HL-60 (cell line): ENCODE measurements around the gene GP1BB.
A peak's percentile ranks its signal among the peaks of the same experiment; 100 is the strongest.

ENCODE experiments used
- DNase-seq, 2 experiments: peaks; one replicate each; pipeline ENCODE4 v3.0.0-alpha.2; 2010 to 2020; ENCODE audit warnings: low read depth in 1 of 2, low spot score in 1 of 2
- H3K27ac ChIP-seq: fragments of 250-450 bp; sonication (Bioruptor Pico); replicated peaks from 2 replicates; pipeline ENCODE4 v1.5.1; 2020; ENCODE audit warnings: mild to moderate bottlenecking, moderate library complexity
- H3K27me3 ChIP-seq: fragments of 250-450 bp; sonication (Bioruptor Pico); 2 replicates; pipeline ENCODE4 v1.5.1; 2021; ENCODE audit warnings: mild to moderate bottlenecking, moderate library complexity; ENCODE audit not compliant: insufficient read depth, poor library complexity, severe bottlenecking
- H3K4me3 ChIP-seq: replicated peaks from 2 replicates; pipeline ENCODE4 v1.5.1; 2011; ENCODE audit warnings: mild to moderate bottlenecking, control low read depth, low read length; ENCODE audit not compliant: insufficient read depth
- CTCF ChIP-seq: IDR thresholded peaks from one replicate; pipeline ENCODE4 v1.5.1; 2011; ENCODE audit warnings: low read length, control low read depth, inconsistent platforms; ENCODE audit not compliant: insufficient read depth
- GABPA ChIP-seq: IDR thresholded peaks from 2 replicates; pipeline ENCODE4 v1.6.1; 2012; ENCODE audit warnings: low read depth
- POLR2AphosphoS5 ChIP-seq: IDR thresholded peaks from 2 replicates; pipeline ENCODE4 v1.6.1; 2012; ENCODE audit warnings: low read depth
- REST ChIP-seq: IDR thresholded peaks from 2 replicates; pipeline ENCODE4 v1.6.1; 2012; ENCODE audit warnings: low read depth; ENCODE audit not compliant: insufficient replicate concordance
- SPI1 ChIP-seq: IDR thresholded peaks from 2 replicates; pipeline ENCODE4 v1.6.1; 2012; ENCODE audit warnings: low read depth, mild to moderate bottlenecking, borderline replicate concordance

Gene GP1BB

GRCh38 chr22:19755722-19756287 is 32.5 kb downstream of the GP1BB start:
- peaks cover 61% of the 10 kb centered on the region for H3K27me3 ChIP-seq
- DNase-seq: no peak
- no peak for TF ChIP-seq POLR2AphosphoS5
- TF ChIP-seq REST: no peak

GRCh38 chr22:19756288-19757128 is 33.2 kb downstream of the GP1BB start:
- Histone ChIP-seq H3K4me3 (peak overlapping the region; percentile 2; the same call in 1 of the 2 replicates), H3K27me3 (peaks cover 62% of the 10 kb centered on the region), H3K27ac (no peak overlapping the region)
- DNase-seq: peak in 1 of 2 experiments; percentile 49
- TF ChIP-seq POLR2AphosphoS5 (no peak), GABPA (no peak), CTCF (no peak), REST (no peak), SPI1 (peak; percentile 19; the same call in 1 of the 2 replicates)

More at GRCh38 chr22:19755722-19756287, 32.5 kb downstream of the GP1BB start:
- H3K4me3 ChIP-seq: no peak overlapping the region
- no peak overlapping the region for H3K27ac ChIP-seq

- peaks cover 70% of the 10 kb centered on the region for H3K27me3 ChIP-seq
- no peak for DNase-seq
- no peak overlapping the region for H3K27ac ChIP-seq
- TF ChIP-seq SPI1 (no peak), GABPA (no peak), REST (no peak), CTCF (no peak), POLR2AphosphoS5 (no peak)
- H3K4me3 ChIP-seq: peak overlapping the region; percentile 2; the same call in 1 of the 2 replicates
Observed at GRCh38 chr22:19757140-19757984, 34.0 kb downstream of the GP1BB start.
